HG02642 (cell line): ENCODE data around the gene NSUN2.

Source experiments
- ATAC-seq: cut with Tn5 transposase; IDR thresholded peaks from one replicate; pipeline ENCODE4 v1.9.1; 2021; ENCODE audit warnings: mild to moderate bottlenecking; ENCODE audit not compliant: unreplicated experiment, poor library complexity

Gene NSUN2

DNA sequence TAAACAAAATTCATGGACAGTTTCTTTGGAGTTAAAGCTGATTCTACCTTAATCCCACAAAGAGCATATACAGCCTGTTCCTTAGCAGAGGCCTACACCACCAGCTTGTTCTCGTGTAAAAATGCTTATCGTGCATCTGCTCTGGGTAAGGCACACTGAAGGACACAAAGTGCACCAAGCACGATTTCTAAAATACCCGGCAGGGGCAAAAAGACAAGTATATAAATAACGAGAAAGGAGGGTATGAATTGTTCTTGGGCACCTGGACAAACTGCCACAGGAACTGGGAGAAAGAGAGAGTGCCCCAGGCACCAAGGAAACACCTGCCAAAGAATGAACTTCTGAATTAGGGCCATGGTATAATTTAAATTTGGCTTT is 25.3 kb downstream of the NSUN2 start:
- ATAC-seq = no peak

DNA sequence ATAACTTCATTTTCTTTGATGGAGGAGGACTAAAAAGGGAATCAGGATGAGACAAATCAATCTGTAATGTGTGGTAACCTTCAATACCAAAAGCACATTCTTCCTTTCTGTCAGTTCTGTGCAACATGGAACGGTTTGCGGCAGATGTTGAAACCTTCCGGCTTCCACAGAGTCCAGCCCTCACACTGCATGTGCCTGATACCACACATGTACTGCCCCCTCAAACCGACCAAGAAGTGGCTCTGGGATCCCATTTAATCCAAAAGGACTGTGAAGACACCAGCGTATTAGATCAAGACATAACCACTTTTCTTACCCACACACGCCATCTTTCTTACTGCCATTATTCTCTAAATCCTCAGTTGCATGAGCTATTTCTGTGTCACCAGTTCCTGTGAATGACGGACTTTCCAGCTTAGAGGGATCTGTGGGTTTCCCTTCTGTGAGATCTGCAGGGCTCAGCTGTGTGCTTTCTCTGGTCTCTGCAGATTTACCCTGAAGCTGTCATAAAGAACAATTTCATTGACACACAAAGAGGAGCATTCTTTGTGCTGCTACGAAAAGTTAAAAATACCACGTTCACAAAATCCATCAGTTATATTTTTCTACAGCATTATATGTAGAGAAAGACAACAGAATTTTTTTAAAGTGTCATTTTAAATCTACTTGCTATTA is 25.8 kb downstream of the NSUN2 start:
- no peak for ATAC-seq

- ATAC-seq = no peak
Observed at GRCh38 chr5:6604946-6605345, 27.9 kb downstream of the NSUN2 start.

- no peak for ATAC-seq
Observed at GRCh38 chr5:6604341-6604740, 28.5 kb downstream of the NSUN2 start.

DNA sequence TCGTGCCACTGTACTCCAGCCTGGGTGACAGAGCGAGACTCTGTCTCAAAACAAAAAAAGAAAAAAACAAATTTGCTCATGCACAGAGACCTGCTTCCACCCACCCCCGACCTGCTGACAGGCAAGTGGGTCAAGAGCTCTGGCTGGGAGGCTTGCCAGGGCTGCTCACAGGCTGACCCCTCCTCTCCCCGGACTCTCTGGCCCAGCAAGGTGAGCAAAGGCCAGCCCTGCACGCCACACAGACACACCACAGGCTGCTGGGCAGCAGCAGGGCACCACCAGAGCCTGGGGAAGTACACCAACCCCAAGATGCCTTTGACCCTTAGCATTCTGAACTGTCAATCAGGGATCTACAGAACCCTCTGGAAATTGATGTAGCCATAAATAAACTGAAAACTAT is 29.2 kb downstream of the NSUN2 start:
- ATAC-seq = no peak

GRCh38 chr5:6602441-6602840 is 30.4 kb downstream of the NSUN2 start:
- ATAC-seq = no peak

DNA sequence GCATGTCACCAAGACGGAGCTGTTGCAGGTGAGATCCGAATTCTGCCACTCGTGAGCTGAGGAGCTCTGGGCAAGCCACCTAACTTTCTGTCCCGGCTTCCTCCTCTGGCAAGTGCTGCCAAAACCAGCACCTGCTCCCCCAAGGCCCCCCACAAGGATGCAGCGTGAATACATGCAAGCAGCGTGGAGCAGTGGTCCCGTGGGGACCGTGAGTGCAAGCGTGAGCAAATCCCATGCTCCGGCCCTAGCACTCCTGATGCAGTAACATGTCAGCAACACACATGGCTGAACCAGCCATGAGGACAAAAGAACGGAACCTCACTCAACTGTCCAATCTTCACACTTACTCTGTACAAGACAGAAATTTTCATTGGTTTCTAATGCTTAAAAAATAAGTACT is 31.0 kb downstream of the NSUN2 start:
- no peak for ATAC-seq

DNA sequence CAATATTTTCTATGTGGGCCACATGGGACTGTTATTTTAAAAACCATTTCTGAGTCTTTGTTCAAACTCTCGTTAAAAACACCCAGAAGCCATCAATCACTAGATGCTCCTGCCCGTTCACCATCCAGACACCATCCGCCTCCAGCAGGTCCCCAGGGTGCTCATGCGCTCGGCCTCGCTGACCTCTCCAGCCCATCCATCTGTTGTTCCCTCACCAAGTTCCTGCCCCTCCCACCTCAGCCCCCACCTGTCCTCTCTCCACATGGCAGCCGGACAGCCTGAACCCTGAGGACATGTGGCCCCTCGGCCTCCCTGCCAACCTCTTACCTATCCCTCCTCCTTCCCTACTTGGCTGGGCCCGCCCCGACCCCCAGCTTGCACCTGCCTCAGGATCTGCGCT is 31.6 kb downstream of the NSUN2 start:
- ATAC-seq = no peak

- ATAC-seq = no peak
Observed at GRCh38 chr5:6599739-6600138, 33.1 kb downstream of the NSUN2 start.

DNA sequence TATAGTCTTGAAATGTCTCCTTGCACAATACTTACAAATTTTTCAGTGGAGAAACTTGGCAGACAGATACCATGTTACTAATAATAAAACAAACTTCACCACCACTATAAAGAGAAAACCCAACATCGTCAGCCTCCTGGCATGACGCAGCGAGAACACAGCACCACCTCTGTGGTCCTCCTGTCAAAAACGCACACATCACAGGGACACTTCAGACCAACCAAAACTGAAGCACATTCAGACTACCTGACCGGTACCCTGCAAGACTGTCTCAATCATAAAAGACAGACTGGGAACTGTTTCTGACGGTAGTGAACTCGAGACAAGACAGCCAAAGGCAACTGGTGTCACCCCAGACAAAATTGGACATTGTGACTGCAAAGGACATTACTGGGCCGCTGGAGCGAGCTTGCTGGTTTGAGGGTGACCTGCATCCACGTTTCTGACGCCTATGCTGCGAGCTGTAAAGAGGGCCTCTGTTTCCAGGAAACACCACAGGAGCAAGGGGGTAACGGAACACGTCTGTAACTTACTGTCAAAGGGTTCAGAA is 34.4 kb downstream of the NSUN2 start:
- no peak for ATAC-seq

- no peak for ATAC-seq
Observed at GRCh38 chr5:6597557-6597956, 35.3 kb downstream of the NSUN2 start.

GRCh38 chr5:6596388-6596787 is 36.5 kb downstream of the NSUN2 start:
- ATAC-seq = no peak

DNA sequence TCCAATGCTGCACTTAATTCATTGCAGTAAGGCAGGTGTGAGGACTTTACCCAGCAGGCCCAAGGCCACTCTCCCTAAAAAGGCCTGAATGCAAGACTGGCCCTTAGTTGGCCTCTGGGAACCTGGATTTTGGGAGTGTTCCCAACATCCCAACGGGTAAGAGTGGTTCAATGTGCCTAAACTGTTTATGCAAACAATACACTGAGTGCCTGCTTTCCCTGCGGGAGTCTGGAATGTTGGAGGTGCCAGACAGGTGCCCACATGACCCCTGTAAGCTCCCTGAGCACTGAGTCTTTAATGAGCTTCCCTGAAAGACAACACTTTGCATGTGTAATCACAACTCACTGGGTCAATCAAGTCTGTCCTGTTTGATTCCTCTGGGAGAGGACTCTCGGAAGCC is 37.4 kb downstream of the NSUN2 start:
- ATAC-seq = no peak

DNA sequence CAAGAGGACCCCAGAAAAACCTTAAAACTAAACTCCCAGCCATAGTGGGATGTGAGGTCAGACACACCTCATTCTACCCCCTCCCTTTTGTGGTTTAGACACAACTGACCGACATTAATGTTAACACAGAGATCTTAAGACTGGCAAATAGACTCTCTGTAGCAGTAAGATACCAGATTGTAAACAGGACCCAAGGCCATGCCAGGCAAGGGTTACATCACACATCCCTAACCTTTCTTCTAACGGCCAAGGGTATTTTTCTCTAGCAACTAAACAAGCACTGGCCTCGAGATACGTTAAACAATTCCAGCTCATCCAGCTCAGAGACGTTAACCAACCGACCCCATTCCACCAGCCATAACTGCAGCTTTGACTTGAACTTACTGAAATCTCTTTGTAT is 38.8 kb downstream of the NSUN2 start:
- ATAC-seq = no peak

- ATAC-seq = no peak
Observed at GRCh38 chr5:6593148-6594016, 39.5 kb downstream of the NSUN2 start.

GRCh38 chr5:6592601-6593000 is 40.2 kb downstream of the NSUN2 start:
- ATAC-seq = no peak

DNA sequence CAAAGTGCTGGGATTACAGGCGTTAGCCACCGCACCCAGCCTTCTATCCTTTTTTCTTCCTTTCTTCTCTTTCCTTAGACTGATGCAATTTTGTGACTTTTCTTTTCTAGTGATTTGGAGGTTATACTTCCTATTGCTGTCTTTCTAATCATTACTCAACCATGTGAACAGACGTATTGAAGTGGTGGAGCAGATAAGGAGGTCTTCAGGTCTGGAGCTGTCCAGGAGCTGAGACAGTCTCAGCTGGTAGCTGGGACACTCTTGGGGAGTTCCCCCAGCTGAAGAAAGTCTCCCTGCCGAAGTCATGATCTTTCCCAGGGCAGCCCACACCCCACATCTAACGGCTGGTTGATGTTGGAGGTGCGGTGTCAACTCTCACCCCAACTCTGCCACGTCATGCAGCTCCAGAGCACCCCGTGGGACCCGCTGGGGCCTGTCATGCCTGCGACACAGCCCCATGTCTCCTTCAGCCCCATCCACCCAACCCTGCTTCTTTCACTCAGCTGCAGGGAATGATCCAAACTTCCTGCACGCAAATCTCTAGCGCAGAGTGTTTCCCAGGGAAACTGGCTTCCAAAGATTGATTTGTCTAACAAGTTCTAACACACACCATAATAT is 41.1 kb downstream of the NSUN2 start:
- ATAC-seq = no peak

GRCh38 chr5:6590581-6590980 is 42.3 kb downstream of the NSUN2 start:
- no peak for ATAC-seq

DNA sequence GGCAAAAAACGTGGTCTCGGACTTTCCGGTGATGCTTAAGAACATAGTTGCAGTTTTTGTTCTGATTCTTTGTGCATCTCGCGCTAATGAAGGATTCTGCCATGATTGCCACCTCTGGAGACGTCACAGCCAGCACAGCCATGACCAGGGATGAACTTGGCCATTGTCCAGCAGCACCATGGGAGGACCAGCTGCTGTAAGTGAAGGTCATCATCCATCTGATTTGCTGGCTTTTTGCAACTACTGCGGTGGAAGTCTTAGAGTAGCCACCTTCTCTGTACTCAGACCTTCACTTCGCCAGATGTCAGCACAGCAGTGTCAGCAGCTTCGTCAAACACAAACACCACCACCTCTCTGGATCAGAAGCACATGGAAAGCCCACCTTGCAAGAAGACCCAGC is 45.7 kb downstream of the NSUN2 start:
- no peak for ATAC-seq

- no peak for ATAC-seq
Observed at GRCh38 chr5:6586647-6587042, 46.2 kb downstream of the NSUN2 start.

- ATAC-seq = no peak
Observed at GRCh38 chr5:6585939-6586646, 46.8 kb downstream of the NSUN2 start.
